Hematopoietic multipotent progenitor cell treated with erythropoietin and hydrocortisone succinate and interleukin-3 and kit ligand, for 15 days (in vitro differentiated cells): Measurements from ENCODE around the gene DOP1A.

ENCODE experiments used
- DNase-seq: peaks from one replicate; pipeline ENCODE4 v3.0.0-alpha.2; 2015; ENCODE audit warnings: low spot score

Gene DOP1A, protein sequence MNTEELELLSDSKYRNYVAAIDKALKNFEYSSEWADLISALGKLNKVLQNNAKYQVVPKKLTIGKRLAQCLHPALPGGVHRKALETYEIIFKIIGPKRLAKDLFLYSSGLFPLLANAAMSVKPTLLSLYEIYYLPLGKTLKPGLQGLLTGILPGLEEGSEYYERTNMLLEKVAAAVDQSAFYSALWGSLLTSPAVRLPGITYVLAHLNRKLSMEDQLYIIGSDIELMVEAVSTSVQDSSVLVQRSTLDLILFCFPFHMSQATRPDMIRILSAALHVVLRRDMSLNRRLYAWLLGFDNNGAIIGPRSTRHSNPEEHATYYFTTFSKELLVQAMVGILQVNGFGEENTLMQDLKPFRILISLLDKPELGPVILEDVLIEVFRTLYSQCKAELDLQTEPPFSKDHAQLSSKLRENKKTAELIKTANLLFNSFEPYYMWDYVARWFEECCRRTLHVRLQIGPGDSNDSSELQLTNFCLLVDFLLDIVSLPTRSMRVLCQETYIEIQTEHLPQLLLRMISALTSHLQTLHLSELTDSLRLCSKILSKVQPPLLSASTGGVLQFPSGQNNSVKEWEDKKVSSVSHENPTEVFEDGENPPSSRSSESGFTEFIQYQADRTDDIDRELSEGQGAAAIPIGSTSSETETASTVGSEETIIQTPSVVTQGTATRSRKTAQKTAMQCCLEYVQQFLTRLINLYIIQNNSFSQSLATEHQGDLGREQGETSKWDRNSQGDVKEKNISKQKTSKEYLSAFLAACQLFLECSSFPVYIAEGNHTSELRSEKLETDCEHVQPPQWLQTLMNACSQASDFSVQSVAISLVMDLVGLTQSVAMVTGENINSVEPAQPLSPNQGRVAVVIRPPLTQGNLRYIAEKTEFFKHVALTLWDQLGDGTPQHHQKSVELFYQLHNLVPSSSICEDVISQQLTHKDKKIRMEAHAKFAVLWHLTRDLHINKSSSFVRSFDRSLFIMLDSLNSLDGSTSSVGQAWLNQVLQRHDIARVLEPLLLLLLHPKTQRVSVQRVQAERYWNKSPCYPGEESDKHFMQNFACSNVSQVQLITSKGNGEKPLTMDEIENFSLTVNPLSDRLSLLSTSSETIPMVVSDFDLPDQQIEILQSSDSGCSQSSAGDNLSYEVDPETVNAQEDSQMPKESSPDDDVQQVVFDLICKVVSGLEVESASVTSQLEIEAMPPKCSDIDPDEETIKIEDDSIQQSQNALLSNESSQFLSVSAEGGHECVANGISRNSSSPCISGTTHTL (N-terminal part only)

DNA sequence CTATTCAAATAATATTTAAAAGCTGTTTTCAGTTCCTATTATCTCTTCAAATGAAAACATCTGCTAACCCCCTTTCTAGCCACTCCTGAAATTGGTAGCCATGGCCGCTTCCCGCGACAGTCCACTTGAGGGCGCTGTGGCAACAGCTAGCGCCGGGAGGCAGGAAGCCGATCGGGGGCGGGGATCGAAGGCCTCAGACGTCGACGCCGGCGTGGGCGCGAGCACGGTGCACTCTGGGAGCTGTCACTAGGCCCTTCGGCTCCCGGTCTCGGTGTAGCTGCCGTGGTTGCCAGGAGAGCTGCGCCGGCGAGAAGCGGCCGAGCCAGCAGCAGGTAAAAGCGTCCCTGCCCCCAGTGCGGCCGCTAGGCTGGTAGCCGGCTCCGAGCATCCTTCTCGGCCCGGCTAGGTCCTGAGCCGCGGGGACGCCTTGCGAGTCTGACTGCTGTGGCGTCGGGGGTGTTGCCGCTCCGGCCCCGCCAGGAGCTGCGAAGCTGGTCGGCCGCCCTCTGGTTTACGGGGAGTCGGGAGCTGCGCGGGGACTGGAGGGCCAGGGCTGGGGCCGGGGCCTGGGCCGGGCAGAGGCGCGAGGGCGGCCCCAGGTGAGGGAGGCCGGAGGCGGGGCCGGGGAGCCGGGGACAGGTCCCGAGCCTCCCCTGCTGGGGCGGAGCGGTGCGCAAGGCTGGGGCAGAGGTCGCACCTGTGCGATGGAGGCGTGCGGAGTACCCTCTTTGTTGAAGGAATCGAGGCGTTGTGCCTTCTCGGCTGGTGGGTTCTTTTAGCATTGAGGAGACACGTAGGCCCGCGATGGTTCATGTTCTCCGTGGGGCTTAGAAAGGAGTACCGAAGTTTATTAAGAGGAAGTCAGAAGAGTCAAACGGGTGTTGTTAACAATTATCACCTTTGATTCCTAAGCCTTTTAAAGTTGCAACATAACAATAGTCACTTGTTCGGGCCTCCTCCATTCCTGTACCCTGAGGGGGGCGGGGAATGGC lies at the start of gene DOP1A:
Gene DOP1A, plus strand, starts transcription at position 224 of the 992 bp plus-strand sequence. CDS start 29,307 bp downstream, outside the sequence.
- peak; percentile 96 for DNase-seq

DNA sequence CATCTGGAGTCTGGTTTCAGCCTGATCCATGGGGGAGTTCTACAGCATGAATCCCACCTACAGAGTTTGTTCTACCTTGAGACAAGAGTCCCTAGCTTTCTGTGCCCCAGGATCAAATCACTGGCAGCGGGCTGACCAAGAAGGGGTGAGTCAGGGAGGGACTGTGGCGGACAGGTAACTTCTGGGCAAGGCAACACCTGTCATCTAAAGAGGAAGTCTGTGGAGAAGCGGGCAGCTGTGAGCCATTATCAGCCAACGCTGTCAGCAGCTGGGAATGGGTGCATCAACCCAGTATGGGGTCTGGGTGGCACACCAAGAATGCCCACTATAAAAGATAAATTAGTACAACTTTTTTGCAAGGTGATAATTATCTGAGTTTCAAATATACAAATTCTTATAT lies 47.7 kb upstream of the DOP1A start:
- no peak for DNase-seq

DNA sequence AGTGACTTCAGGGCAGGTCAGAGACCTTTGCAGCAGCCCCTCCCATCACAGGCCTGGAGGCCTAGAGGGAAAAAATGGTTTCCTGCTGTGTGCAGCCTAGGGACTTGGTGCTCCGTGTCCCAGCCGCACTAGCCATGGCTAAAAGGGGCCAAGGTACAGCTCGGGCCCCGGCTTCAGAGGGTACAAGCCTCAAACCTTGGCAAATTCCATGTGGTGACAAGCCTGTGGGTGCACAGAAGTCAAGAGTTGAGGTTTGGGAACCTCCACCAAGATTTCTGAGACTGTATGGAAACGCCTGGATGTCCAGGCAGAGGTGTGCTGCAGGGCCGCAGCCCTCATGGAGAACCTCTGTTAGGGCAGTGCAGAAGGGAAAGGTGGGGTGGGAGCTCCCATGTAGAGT lies 35.8 kb upstream of the DOP1A start:
- DNase-seq = no peak

DNA sequence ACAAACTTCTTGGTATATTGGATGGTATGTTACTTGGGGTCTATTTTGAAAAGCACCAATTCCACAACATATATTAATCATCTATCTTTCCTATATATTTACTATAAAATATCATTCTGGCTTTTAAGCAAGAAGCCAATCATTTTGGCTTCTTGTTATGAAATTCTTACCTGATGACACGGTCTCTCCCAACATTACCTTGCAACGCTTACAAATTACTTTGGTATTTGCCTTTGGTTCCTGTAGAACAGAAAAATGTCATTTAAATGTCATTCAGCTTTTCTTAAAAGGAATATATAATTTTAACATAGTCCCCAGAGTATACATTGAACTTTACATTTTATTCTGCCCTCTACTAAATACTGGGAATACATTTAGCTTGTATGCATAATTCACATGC lies 29.2 kb upstream of the DOP1A start:
- DNase-seq = no peak

DNA sequence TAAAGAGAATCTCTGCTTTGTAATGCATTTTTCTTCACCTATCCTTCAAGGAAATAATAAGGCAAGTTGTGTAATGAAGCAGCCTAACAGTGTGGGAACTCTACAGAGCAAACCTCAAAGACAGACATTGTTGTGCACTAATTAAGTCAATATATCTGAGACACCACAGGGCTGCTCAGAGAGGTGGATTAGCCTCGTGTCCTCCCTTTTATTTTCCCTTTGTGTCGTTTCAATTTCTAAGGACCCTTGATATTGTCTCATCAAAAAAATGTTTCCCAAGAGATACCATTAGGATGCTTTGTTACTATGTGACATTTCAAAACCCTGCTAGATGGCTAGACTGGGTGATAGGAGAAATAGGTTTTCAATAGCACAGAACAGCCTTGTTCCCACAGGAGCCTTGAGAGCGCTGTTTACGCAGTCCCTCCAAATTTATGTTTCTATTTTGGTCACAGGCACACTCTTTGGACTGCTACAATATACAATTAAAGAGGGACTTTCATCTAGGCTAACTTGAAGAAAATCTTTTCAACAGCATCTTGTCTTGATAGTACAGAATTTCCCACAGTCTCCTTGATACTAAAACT lies 24.9 kb upstream of the DOP1A start:
- no peak for DNase-seq

DNA sequence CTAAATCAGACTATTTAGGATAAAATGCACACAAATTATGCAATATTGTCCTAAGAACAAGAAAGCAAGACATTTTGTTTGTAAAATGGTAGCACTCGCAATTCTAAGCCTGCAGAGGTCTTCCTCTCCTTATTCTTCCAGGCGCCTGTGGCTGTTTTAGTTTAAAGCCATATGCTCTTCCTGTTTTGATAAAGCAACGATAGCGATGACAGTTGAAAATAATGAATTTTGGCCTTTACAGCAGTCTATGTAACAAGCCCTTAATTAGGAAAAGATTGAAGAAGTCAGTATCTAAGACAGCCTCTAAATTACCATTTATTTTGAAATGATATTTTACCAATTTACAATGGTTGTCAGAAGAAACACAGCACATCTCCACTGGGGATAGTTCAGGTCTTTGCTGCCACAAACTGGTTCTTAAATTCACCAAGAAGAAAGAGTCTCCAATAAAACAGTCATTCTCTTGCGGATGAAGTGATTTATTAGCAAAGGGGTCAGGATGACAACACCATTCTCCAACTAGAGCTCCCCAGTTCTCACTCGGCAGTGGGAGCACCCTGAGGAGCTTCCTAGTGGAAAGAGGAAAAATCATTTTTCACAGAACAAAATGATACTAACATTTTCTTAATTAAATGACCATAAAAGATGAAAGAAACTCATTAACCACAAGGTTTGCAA lies 23.2 kb upstream of the DOP1A start:
- DNase-seq = no peak

DNA sequence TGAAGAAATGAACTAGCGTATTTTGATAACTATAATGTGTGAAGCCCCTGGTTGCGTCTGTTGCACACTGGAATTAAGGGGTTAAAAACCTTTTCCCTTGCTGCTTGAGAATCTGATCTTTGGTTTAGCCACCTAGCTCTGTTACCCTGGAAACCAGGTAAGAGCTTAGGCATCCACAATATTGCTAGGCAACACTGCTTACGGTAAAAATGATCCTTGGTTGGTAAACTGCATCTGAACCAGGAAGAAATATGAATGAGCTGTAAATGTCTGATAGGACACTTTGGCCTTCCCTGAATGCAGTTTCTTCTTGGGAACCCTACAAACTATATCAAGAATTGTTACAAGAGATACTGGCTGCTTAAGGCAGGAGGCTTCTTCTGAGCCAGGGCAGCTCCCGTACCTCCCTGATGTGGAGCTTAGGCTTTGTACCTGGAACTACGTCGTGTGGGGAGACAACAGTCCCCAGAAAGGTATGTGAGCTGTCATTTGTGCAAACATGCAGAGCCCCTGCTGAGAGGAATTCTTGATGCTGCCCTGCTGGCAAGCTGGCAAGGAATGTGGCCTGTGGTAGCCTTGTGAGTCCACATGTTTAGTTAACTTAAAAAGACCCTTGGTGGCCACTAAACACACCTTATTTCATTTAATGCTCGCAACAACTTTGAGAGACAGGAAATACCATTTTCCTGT lies 20.3 kb upstream of the DOP1A start:
- no peak for DNase-seq

DNA sequence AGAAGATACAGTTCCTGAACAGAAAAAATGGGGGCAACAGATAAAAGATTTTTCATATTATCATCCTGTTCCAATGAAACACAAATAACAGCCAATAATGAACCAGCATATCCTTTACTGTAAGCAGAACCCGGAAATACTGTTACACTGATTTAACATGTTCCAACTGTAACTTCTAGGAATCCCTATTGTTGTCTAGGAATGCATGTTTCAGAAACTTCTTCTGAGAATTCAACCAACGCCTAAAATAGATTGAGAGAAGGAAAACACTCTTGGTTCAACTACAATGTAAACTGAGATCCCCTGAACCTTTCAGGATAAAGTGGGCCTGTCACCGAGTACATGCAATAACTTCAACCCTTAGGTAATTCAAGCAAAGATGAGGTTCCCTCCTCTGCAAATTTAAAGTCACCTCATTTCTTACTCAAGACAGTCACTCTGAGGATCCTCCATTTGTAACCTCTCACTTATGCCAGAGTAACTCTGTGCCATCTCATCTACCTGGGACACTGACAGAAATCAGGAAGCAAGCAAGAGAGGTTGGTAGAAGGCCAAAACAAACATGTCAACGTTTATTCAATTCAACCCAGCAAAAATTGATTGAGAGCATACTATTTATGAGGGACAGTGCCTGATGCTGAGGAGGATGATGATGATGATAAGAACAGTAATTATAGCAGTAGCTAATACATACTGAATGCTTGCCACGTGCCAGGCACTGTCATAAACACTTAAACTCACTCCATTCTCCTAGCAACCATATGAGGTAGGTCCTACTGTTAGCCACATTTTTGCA lies 15.9 kb upstream of the DOP1A start:
- DNase-seq = no peak

DNA sequence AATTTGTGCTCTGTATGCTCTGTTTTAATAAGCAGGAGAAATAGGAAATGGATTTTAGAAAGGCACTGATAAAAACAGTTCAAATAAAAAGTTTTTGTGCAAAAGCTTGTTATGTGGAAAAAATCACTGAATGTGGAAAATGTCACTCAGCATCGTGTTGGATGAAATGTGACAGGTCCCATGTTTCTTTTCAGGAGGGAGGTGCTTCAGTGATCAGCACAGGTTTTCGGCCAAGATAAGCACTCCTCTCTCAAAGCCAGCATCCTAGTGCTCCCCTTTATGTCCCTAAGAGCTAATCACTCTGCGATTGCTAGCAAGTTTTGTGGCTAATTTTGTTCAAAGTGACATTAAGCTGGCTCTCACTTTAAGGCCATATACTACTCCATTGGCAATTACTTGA lies 13.8 kb upstream of the DOP1A start:
- DNase-seq = no peak

DNA sequence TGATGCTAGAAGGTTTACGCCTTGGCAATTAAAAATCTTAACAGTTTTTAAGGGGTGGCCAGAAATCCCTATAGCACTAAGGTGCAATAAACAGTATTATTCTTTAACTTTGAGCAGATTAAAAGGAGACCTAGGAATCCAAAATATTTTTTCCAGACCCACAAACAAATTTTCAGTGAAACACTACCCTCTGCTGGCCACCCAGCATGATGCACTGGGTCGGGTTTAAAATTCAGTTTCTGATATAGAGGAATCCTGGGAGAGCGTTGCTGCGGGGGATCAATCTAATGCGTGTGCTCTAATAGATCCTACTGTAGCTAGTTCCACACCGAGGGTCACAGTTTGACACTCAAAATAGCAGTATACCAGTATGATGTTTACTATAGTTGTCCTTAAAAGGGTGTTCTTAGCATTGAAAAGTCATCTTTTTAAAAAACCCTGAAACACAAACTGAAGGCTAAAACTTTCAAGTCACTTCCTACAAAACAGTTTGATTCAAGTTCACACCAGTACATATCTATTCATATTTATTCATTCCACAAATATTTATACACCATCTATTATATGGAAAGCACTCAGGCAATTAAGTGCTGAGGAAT lies 12.0 kb upstream of the DOP1A start:
- DNase-seq = peak; percentile 49

DNA sequence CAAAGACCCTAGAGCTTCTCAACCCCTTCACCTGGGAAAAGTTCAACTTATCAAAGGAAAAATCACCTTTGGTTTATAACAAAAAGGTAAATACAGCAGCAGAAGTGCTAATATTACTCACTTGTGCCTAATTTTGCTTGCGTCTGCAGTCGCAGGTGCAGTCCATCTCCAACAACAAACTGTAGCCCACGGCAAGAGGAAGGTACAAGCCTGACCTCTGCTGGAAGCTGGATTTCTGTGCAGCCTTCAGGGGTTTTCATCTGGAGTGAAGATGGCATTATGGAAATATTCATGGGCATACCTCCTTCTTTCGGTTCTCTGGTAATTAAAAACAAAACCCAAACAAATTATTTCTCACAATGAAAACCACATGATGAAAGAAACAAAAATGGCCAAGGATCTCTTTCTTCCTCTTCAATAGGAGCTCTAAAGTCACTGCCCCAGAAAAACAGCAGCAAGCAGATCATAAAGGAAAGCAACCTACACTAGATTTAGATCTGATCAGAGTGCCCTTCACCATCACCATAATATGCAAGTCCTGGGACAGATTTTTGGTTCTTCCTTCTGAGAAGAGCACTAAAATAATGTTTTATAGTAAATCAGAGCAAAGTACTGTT lies 9.7 kb upstream of the DOP1A start:
- DNase-seq = peak; percentile 13

DNA sequence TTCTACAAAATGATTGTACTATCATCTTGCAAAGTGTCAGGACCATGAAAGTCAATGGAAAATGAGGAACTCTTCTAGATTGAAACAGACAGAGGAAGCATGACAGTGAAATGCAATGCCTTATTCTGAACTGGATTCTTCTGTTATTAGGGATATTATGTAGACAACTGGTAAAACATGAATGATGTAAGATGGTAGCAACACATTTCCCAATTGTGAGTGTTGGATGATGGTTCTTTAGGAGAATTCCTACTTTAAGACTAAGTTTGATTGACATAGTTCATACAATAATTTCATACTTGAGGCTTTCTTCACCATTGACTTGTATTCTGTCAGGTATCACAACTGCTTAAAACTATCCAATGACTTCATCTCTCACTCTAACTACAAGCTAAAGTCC lies 6.3 kb upstream of the DOP1A start:
- no peak for DNase-seq

DNA sequence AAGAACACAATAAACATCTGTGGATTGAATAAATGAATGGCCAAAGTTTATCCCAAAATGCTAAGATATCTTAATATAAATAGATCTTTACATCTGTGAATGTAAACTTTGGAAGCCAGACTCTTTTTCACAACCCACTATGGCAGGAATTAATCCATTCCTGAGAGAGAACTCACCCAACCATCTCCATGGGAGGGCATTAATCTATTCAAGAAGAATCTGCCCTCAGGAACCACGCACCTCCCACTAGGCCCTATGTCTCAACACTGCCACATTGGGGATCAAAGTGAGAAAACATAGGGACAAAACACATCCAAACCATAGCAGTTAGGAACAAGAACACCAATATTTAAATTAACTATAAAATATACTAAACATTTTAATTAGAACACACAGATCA lies 5.2 kb upstream of the DOP1A start:
- no peak for DNase-seq

DNA sequence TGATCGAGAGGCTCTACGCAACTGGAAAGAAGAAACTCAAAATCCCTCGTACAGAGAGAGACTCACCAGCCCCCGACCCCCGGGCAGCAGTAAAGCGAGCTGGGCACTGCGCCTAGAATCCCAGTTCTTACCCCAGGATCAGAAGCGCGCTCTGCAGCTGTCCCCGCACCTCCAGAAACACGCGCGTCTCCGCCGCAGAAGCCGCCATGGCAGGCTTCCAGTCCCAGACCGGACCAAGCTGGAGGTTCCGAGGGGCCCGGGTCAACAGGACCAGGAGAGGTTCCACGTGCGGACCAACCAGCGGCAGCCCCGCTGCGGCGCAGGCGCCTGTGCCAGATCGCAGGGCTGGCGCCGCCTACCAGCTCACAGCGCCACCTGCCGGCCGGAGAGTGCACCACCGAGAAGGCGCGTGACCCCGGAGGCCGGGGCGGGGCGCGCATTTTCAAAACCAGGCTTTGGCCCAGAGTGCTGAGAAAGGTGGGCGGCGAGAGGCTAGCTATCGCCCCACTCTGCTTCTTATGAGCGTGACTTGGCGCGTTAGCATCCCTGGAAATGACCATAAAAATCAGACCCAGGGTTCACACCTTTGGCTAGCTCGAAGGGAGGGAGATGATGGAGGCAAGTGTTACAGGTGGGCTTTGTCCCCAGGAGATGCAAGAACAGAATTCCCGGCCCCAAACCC lies 1.8 kb upstream of the DOP1A start, which contains the start of gene UBE3D:
Gene UBE3D, minus strand, starts transcription at position 331 of the 682 bp plus-strand sequence. Its CDS starts 123 bp downstream, at position 208.
- peak; percentile 89 for DNase-seq

DNA sequence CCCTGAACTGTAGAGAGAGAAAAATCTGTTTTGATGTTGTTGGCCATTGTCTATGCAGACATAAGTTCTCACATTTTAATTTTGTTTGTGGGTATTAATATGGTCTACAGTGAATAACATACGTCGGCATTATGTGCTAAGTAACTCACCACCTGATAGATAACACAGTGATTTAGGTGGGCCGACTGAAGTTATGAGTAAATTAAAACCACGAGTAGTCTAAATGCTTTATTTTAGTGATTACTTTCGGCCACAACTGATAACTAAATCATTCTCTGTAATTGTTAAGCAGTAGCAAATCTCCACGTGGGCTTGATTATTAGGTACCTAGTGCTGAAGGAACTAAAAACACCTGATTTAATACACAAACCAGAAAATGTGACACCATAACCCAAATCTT lies 1.1 kb downstream of the DOP1A start:
- DNase-seq = no peak

DNA sequence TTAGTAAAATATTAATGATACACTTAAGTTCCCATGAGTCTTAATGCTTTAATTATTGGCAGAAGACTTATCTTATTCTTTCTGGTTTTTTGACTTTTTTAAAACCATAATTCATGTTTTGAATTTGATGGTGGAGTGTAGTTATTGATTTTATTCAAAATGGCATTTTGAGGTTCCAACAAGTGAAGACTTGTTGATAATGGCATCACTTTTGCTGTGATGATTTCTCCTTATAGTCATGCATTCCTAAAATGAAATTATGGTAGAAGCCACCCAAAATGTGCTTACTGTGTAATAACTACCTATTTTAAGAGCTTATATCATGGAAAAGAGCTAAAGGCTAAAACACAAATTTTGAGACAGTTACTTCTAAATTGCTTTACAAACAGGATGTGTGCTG lies 2.2 kb downstream of the DOP1A start:
- DNase-seq = no peak

DNA sequence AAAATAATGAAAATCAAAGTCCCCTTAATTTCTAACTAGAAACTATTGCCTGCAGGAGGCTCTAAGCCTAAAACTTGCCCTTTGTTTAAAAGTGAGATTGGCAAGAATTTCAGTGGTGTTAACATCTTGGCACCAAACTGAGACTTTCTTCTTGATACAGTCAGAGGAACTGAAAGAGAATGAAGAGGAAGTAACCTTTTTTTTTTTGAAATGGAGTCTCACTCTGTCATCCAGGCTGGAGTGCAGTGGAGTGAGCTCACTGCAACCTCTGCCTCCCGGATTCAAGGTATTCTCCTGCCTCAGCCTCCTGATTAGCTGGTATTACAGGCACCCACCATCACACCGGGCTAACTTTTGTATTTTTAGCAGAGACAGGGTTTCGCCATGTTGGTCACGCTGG lies 3.6 kb downstream of the DOP1A start:
- no peak for DNase-seq
